GM12875 (cell line): ENCODE results near the gene TMEM260.

Experiments
- H3K4me3 ChIP-seq: one replicate; pipeline ENCODE4 v1.5.1; 2011; ENCODE audit warnings: low read depth, low read length, control low read depth
- CTCF ChIP-seq: IDR thresholded peaks from 2 replicates; pipeline ENCODE4 v1.5.1; 2011; ENCODE audit warnings: low read depth, mild to moderate bottlenecking, control low read depth, inconsistent platforms, low read length, moderate library complexity, borderline replicate concordance; ENCODE audit not compliant: insufficient read depth

TMEM260 gene

GRCh38 chr14:56633544-56633943 is 53.9 kb downstream of the TMEM260 start:
- no peak overlapping the region for H3K4me3 ChIP-seq
- no peak for TF ChIP-seq CTCF

- no peak for TF ChIP-seq CTCF
- H3K4me3 ChIP-seq: no peak overlapping the region
Measured at GRCh38 chr14:56635041-56635440, 55.4 kb downstream of the TMEM260 start.

DNA sequence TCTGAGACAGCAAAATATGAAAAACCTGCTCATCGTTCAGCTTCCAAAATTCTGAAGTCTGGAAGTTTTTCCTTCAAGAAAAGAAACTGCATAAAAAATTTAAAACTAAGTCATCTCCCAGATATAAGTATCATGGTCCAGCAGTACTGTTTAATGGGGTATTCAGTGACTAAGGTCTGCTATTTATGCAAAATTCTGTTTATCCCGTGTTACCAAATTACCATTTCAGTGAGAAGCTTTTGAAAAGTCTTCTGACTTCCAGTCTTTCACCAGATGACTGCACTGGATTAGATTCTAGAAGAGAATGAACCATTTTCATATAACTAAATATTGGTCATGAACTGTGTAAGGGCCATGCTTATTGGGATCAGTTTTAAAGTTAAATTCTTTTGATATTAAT is 67.9 kb downstream of the TMEM260 start:
- H3K4me3 ChIP-seq: no peak overlapping the region
- no peak for TF ChIP-seq CTCF

- TF ChIP-seq CTCF: no peak
Measured at GRCh38 chr14:56648508-56649301, 69.1 kb downstream of the TMEM260 start.

DNA sequence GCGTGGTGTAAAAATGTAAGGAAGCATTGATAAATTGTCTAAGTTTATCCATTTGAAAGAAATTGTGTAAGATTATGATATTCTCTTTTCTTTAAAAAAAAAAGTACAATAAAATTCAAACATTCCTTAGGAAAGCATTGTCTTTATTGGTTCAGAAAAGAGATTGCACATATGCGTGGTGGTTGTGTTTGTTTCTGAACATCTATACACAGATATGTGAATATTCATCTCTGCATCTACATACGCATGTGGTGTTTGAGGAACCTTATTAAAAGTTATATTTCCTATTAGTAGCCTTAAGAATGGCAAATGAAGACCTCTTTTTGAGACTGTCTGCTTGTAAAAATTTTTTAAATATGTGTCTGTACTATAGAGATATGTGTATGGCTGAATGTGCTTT is 69.8 kb downstream of the TMEM260 start:
- no peak overlapping the region for H3K4me3 ChIP-seq
- TF ChIP-seq CTCF: no peak

More at GRCh38 chr14:56648508-56649301, 69.1 kb downstream of the TMEM260 start:
- H3K4me3 ChIP-seq: no peak overlapping the region

DNA sequence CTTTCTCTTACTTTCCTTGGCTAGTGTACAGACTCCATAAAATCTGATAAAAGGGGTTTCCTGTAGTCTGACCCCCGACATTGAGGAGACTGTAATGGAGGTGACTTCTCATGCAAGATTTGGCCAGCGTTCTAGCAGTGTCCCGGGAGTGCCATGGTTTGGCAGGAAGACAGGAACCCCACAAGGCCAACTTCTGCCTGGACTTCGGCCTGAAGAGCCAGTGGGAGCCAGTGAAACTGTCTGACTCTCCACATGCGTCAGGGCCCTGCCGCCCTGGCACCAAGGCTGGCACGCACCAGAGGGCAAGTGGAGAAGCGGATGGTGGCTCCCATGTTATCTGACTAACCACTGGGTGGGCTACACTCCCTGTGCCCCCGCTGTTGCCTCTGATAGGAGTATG is 70.5 kb downstream of the TMEM260 start:
- TF ChIP-seq CTCF: no peak

GRCh38 chr14:56650979-56651378 is 71.4 kb downstream of the TMEM260 start:
- TF ChIP-seq CTCF: no peak

More for the DNA sequence above, 70.5 kb downstream of the TMEM260 start:
- H3K4me3 ChIP-seq: no peak overlapping the region

More at GRCh38 chr14:56650979-56651378, 71.4 kb downstream of the TMEM260 start:
- H3K4me3 ChIP-seq: no peak overlapping the region
